GM23248 (cell line): Measurements from ENCODE around the gene PMS2. TPM values are rescaled to one million over a fixed set of nuclear protein-coding genes. Genes with fewer than 3 reads are reported as not detected.

Experiments
- DNase-seq: peaks from one replicate; pipeline ENCODE4 v3.0.0-alpha.2; 2015
- H2AFZ ChIP-seq: fragments of 200-600 bp; sonication (generic); 2 replicates; pipeline ENCODE4 v1.6.1; 2016; ENCODE audit warnings: antibody characterized with exemption
- H3F3A ChIP-seq: fragments of 200-600 bp; sonication (generic); 2 replicates; pipeline ENCODE4 v1.6.1; 2016; ENCODE audit warnings: mild to moderate bottlenecking, antibody characterized with exemption, mixed run types; ENCODE audit not compliant: insufficient read depth
- H3K27ac ChIP-seq: fragments of 200-600 bp; sonication (generic); 2 replicates; pipeline ENCODE4 v1.5.1; 2016; ENCODE audit warnings: mild to moderate bottlenecking
- H3K27me3 ChIP-seq: fragments of 200-600 bp; sonication (generic); replicated peaks from 2 replicates; pipeline ENCODE4 v1.6.1; 2016; ENCODE audit warnings: mild to moderate bottlenecking; ENCODE audit not compliant: insufficient read depth
- H3K36me3 ChIP-seq: fragments of 200-600 bp; sonication (generic); 2 replicates; pipeline ENCODE4 v1.6.1; 2016; ENCODE audit warnings: low read depth, mild to moderate bottlenecking
- H3K4me1 ChIP-seq: fragments of 200-600 bp; sonication (generic); 2 replicates; pipeline ENCODE4 v1.6.1; 2016; ENCODE audit warnings: mild to moderate bottlenecking; ENCODE audit not compliant: insufficient read depth
- H3K4me2 ChIP-seq: fragments of 200-600 bp; sonication (generic); one replicate; pipeline ENCODE4 v1.6.1; 2016; ENCODE audit warnings: mild to moderate bottlenecking; ENCODE audit not compliant: unreplicated experiment
- H3K4me3 ChIP-seq: fragments of 200-600 bp; sonication (generic); 2 replicates; pipeline ENCODE4 v1.5.1; 2016; ENCODE audit warnings: mild to moderate bottlenecking
- H3K79me2 ChIP-seq: fragments of 200-600 bp; sonication (generic); 2 replicates; pipeline ENCODE4 v1.6.1; 2016; ENCODE audit warnings: mild to moderate bottlenecking; ENCODE audit not compliant: insufficient read depth
- H3K9ac ChIP-seq: fragments of 200-600 bp; sonication (generic); 2 replicates; pipeline ENCODE4 v1.6.1; 2016; ENCODE audit warnings: mild to moderate bottlenecking
- H3K9me2 ChIP-seq: fragments of 200-600 bp; sonication (generic); 2 replicates; pipeline ENCODE4 v1.6.1; 2016; ENCODE audit warnings: mixed run types, mild to moderate bottlenecking, moderate library complexity; ENCODE audit not compliant: insufficient read depth
- H3K9me3 ChIP-seq: fragments of 200-600 bp; sonication (generic); one replicate; pipeline ENCODE4 v1.6.1; 2017; ENCODE audit warnings: low read depth
- H4K20me1 ChIP-seq: fragments of 200-600 bp; sonication (generic); 2 replicates; pipeline ENCODE4 v1.6.0; 2016; ENCODE audit not compliant: insufficient read depth
- EZH2 ChIP-seq: fragments of 200-600 bp; sonication (generic); IDR thresholded peaks from 2 replicates; pipeline ENCODE4 v1.6.1; 2018; ENCODE audit warnings: antibody characterized with exemption, mild to moderate bottlenecking; ENCODE audit not compliant: insufficient read depth, poor library complexity, severe bottlenecking
- EZH2phosphoT487 ChIP-seq: fragments of 200-600 bp; sonication (generic); IDR thresholded peaks from 2 replicates; pipeline ENCODE4 v1.6.1; 2018; ENCODE audit warnings: antibody characterized with exemption, moderate library complexity, mild to moderate bottlenecking, low read depth; ENCODE audit not compliant: insufficient read depth
- WGBS, 2 experiments: methylation state at CpG; one replicate each; pipeline ENCODE4 v1.1.6; 2015 to 2017; ENCODE audit warnings: low lambda C conversion rate in 2 of 2, low coverage in 1 of 2; ENCODE audit errors: missing lambda C conversion rate in 2 of 2; 5-methylcytosine and 5-hydroxymethylcytosine counted together
- in situ Hi-C: fragments of 300-500 bp; cut with MboI; formaldehyde crosslinking; loops from 2 replicates; pipeline ENCODE4 v1.15.0; 2020
- polyA plus RNA-seq: library from polyadenylated mRNA; unstranded; fragments of >200 nt; fragmentation: Nextera tagmentation; extraction: Ambion mirVana; gene quantifications from 2 replicates; pipeline ENCODE4 v1.2.1, GENCODE V29; 2016
- total RNA-seq: library from RNA; depleted of rRNA; stranded (reverse); fragments of >200 nt; shearing (Covaris generic); gene quantifications from 2 replicates; pipeline ENCODE4 v1.2.3, GENCODE V29; 2014

Gene PMS2
- total and polyA plus RNA-seq, 2 experiments from 2014 or later, result 7.4 to 12.8 TPM

- no peaks in the 10 kb centered on the region for H3K27me3 ChIP-seq
- H3K79me2 ChIP-seq, result peaks cover 62% of the 10 kb centered on the region
- no peak overlapping the region for H3K4me3 ChIP-seq
- H3K4me2 ChIP-seq, result no peak overlapping the region
- in situ Hi-C loops, result no loop called here
- WGBS, 2 experiments, result 95 to 100% methylated on average over 3 of the region's 3 CpGs
- no peak overlapping the region for H2AFZ ChIP-seq
- H3K9ac ChIP-seq, result no peak overlapping the region
- peaks cover 55% of the 10 kb centered on the region for H3K36me3 ChIP-seq
- H3K9me2 ChIP-seq, result no peaks in the 10 kb centered on the region
- no peaks in the 10 kb centered on the region for H3K9me3 ChIP-seq
- no peaks in the 10 kb centered on the region for H3K4me1 ChIP-seq
- TF ChIP-seq EZH2 (no peak), EZH2phosphoT487 (no peak)
- H3F3A ChIP-seq, result peaks cover 21% of the 10 kb centered on the region; the same call in 1 of the 2 replicates
- H3K27ac ChIP-seq, result no peak overlapping the region
- no peaks in the 10 kb centered on the region for H4K20me1 ChIP-seq
- DNase-seq, result no peak
Observed at GRCh38 chr7:6031567-6031966, 22.7 kb upstream of the PMS2 start.

DNA sequence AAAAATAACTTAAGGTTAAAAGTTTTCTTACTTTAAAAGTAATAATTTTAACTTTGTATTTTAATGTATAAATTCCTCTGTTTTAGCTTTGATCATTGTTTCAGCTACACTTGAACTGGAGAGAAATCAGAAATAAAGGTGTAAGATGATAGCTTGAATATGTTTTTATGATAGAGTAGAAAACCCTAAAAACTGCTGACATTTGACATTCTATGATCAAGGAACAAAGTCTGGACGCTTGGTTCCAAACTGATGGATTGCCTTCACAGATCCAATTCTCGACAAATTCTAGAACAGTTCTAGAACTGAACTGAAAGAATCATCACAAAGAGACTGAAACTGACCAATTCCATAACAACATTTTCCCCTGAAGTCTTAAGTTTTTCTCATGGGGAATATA lies 22.1 kb upstream of the PMS2 start, which contains the start of gene ANKRD61:
Gene ANKRD61 (plus strand): TSS at position 389 of the 400 bp plus-strand sequence. CDS start 0 bp downstream, at position 389.
- H3K27me3 ChIP-seq, result no peaks in the 10 kb centered on the region
- no peak within 1 kb of the TSS for H3K27ac ChIP-seq
- peaks cover 56% of the 10 kb centered on the region for H3K79me2 ChIP-seq
- 88 to 99% methylated on average over 2 of the region's 2 CpGs for WGBS, 2 experiments
- H3F3A ChIP-seq, result peaks cover 18% of the 10 kb centered on the region; the same call in 1 of the 2 replicates
- no peak within 1 kb of the TSS for H3K9ac ChIP-seq
- in situ Hi-C loops, result no loop called here
- H3K4me2 ChIP-seq, result no peak within 1 kb of the TSS
- peaks cover 54% of the 10 kb centered on the region for H3K36me3 ChIP-seq
- no peak for TF ChIP-seq EZH2
- TF ChIP-seq EZH2phosphoT487, result no peak
- no peak within 1 kb of the TSS for H2AFZ ChIP-seq
- no peak for DNase-seq
- H3K9me3 ChIP-seq, result no peaks in the 10 kb centered on the region
- H3K4me3 ChIP-seq, result no peak within 1 kb of the TSS
- H4K20me1 ChIP-seq, result no peaks in the 10 kb centered on the region
- H3K9me2 ChIP-seq, result no peaks in the 10 kb centered on the region
- no peaks in the 10 kb centered on the region for H3K4me1 ChIP-seq

- Histone ChIP-seq H3F3A (peaks cover 35% of the 10 kb centered on the region; the same call in 1 of the 2 replicates), H3K27me3 (no peaks in the 10 kb centered on the region), H3K9me3 (no peaks in the 10 kb centered on the region), H3K4me3 (no peak overlapping the region), H4K20me1 (no peaks in the 10 kb centered on the region), H3K27ac (no peak overlapping the region), H3K4me2 (no peak overlapping the region), H3K4me1 (no peaks in the 10 kb centered on the region), H3K36me3 (peaks cover 60% of the 10 kb centered on the region), H2AFZ (no peak overlapping the region), H3K9ac (no peak overlapping the region), H3K79me2 (peaks cover 42% of the 10 kb centered on the region), H3K9me2 (no peaks in the 10 kb centered on the region)
- 98 to 99% methylated on average over 5 of the region's 5 CpGs for WGBS, 2 experiments
- DNase-seq, result no peak
- no peak for TF ChIP-seq EZH2phosphoT487
- TF ChIP-seq EZH2, result no peak
- in situ Hi-C loops, result no loop called here
Observed at GRCh38 chr7:6028563-6028962, 19.7 kb upstream of the PMS2 start.

DNA sequence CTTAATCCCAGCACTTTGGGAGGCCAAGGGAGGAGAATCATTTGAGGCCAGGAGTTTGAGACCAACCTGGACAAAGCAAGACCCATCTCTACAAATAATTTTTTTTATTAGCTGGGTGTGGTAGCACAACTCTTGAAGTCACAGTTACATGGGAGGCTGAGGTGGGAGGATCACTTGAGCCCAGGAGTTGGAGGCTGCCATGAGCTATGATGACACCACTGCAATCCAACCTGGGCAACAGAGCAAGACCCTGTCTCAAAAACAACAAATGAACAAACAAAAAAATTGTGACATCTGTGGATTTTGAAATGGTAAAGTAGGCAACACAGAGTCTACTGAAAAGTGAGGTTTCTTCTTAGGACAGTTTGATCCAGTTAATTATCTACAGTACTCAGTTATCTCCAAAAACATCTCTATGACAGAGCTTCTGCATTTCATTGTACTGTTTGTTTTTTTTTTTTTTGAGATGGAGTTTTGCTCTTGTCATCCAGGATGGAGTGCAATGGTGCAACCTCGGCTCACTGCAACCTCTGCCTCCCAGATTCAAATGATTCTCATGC lies 19.0 kb upstream of the PMS2 start:
- H3K27me3 ChIP-seq, result no peaks in the 10 kb centered on the region
- WGBS, 2 experiments, result 91 to 100% methylated on average over 1 of the region's 1 CpG
- H3F3A ChIP-seq, result peaks cover 35% of the 10 kb centered on the region; the same call in 1 of the 2 replicates
- H3K27ac ChIP-seq, result no peak overlapping the region
- H3K4me1 ChIP-seq, result no peaks in the 10 kb centered on the region
- no peak overlapping the region for H3K9ac ChIP-seq
- no peak for TF ChIP-seq EZH2
- TF ChIP-seq EZH2phosphoT487, result no peak
- H2AFZ ChIP-seq, result no peak overlapping the region
- no peak for DNase-seq
- H3K4me3 ChIP-seq, result no peak overlapping the region
- H3K4me2 ChIP-seq, result no peak overlapping the region
- in situ Hi-C loops, result no loop called here
- no peaks in the 10 kb centered on the region for H3K9me3 ChIP-seq
- no peaks in the 10 kb centered on the region for H3K9me2 ChIP-seq
- peaks cover 36% of the 10 kb centered on the region for H3K79me2 ChIP-seq
- no peaks in the 10 kb centered on the region for H4K20me1 ChIP-seq
- H3K36me3 ChIP-seq, result peaks cover 62% of the 10 kb centered on the region
